ENCODE measurements around the gene CALHM6.

CALHM6 gene

GRCh38 chr6:116461331-116461931 lies at the start of gene CALHM6:
Gene CALHM6, plus strand, starts transcription at chr6:116461375. Its CDS starts 555 bp downstream, at chr6:116461930.
- no peak for DNase-seq (ENCODE audit: low read depth)

GRCh38 chr6:116412270-116412669 lies 48.9 kb upstream of the CALHM6 start:
- no peak for DNase-seq (ENCODE audit: low read depth)

- DNase-seq (ENCODE audit: low read depth): no peak
Observed at GRCh38 chr6:116413357-116413756, 47.8 kb upstream of the CALHM6 start.

GRCh38 chr6:116417661-116418060 lies 43.5 kb upstream of the CALHM6 start:
- no peak for DNase-seq (ENCODE audit: low read depth)

- DNase-seq (ENCODE audit: low read depth): no peak
Observed at GRCh38 chr6:116419069-116419786, 41.9 kb upstream of the CALHM6 start.

- no peak for DNase-seq (ENCODE audit: low read depth)
Observed at GRCh38 chr6:116420341-116420740, 40.8 kb upstream of the CALHM6 start.

- no peak for DNase-seq (ENCODE audit: low read depth)
Observed at GRCh38 chr6:116422238-116422637, 38.9 kb upstream of the CALHM6 start.

- DNase-seq (ENCODE audit: low read depth): no peak
Observed at GRCh38 chr6:116424001-116424400, 37.2 kb upstream of the CALHM6 start.

- DNase-seq (ENCODE audit: low read depth): no peak
Observed at GRCh38 chr6:116426551-116426950, 34.6 kb upstream of the CALHM6 start.

- DNase-seq (ENCODE audit: low read depth): no peak
Observed at GRCh38 chr6:116429111-116429510, 32.1 kb upstream of the CALHM6 start.

GRCh38 chr6:116430860-116431259 lies 30.3 kb upstream of the CALHM6 start:
- no peak for DNase-seq (ENCODE audit: low read depth)

GRCh38 chr6:116431964-116432595 lies 29.1 kb upstream of the CALHM6 start:
- DNase-seq (ENCODE audit: low read depth): no peak

GRCh38 chr6:116433206-116433712 lies 27.9 kb upstream of the CALHM6 start:
- DNase-seq (ENCODE audit: low read depth): no peak

- no peak for DNase-seq (ENCODE audit: low read depth)
Observed at GRCh38 chr6:116434056-116434725, 27.0 kb upstream of the CALHM6 start.

GRCh38 chr6:116436586-116436985 lies 24.6 kb upstream of the CALHM6 start:
- no peak for DNase-seq (ENCODE audit: low read depth)

- DNase-seq (ENCODE audit: low read depth): no peak
Observed at GRCh38 chr6:116437656-116438055, 23.5 kb upstream of the CALHM6 start.

- no peak for DNase-seq (ENCODE audit: low read depth)
Observed at GRCh38 chr6:116438590-116439448, 22.4 kb upstream of the CALHM6 start.

- peak; percentile 26 for DNase-seq (ENCODE audit: low read depth)
Observed at GRCh38 chr6:116439522-116440051, 21.6 kb upstream of the CALHM6 start.

GRCh38 chr6:116443105-116443504 lies 18.1 kb upstream of the CALHM6 start:
- DNase-seq (ENCODE audit: low read depth): no peak

GRCh38 chr6:116444092-116444491 lies 17.1 kb upstream of the CALHM6 start:
- peak; percentile 36 for DNase-seq (ENCODE audit: low read depth)

GRCh38 chr6:116444575-116444974 lies 16.6 kb upstream of the CALHM6 start:
- DNase-seq (ENCODE audit: low read depth): no peak

All from fibroblast of the conjunctiva (primary cell).